ENCODE measurements around the gene DDT.
"Not testable (repeated sequence)": the region's sequence is repeated elsewhere in the genome, so short reads cannot be mapped to it uniquely, and the experiment has no call there.

Gene DDT

DNA sequence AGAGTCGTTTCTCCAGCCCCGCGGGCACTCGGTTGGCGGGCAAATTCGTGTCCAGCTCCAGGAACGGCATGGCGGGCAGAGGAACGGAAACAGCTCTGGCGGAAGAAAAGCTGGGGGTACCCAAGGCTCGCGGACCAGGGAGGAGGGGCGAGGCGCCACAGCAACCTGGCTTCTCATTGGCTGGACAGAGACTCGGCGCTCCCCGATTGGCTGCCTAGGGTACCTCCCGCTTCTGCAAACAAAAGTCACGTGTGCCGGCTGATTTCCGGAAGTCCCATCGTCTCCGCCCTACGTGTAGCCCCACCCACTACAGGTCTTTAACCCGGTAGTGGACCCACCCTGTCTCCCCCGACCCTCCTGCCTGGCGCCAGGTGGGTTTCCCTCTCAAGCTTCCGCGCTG is at the start of gene DDT:
Gene DDT (minus strand): TSS at position 97 of the 400 bp plus-strand sequence. CDS start 27 bp downstream, at position 70.
- not testable (repeated sequence) for DNase-seq (ENCODE audit: low read depth in 2 of 2)

DNA sequence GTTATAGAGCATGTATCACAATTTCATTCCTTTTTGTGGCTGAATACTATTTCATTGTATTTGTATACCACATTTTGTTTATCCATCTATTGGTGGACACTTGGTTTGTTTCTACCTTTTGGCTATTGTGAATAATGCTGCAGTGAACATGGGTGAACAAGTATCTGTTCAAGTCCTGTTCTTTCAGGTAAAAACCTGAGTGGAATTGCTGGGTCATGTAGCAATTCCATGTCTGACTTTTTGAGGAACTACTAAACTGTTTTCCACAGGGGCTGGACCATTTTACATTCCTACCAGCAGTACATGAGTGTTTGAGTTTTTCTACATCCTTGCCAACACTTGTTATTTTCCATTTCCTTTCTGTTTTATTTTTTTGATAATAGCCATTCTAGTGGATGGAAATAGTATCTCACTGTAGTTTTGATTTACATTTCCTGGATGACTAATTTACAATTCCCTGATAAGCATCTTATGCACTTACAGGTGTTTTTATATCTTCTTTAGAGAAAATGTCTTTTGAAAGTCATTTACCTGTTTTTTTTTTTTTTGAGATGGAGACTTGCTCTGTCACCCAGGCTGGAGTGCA is 49.1 kb upstream of the DDT start:
- no peak for DNase-seq (ENCODE audit: low read depth in 2 of 2)

DNA sequence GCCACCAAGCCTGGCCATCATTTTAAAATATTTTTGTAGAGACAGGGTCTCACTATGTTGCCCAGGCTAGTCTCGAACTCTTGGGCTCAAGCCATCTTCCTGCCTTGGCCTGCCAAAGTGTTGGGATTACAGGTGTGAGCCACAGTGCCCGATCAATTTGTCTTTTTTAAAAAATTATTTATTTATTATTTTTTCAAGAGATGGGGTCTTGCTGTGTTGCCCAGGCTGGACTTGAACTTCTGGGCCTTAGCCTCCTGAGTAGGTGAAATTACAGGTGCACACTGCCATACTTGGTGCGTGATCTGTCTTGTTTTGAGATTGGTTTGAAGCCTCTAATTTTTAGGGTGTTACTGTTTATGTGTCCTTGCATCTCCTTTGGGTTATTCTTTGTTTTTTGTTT is 47.1 kb upstream of the DDT start:
- DNase-seq (ENCODE audit: low read depth in 2 of 2), result no peak

GRCh38 chr22:24016156-24016555 is 41.9 kb upstream of the DDT start:
- DNase-seq (ENCODE audit: low read depth in 2 of 2), result no peak

- no peak for DNase-seq (ENCODE audit: low read depth in 2 of 2)
Measured at GRCh38 chr22:24011735-24012068, 37.5 kb upstream of the DDT start.

DNA sequence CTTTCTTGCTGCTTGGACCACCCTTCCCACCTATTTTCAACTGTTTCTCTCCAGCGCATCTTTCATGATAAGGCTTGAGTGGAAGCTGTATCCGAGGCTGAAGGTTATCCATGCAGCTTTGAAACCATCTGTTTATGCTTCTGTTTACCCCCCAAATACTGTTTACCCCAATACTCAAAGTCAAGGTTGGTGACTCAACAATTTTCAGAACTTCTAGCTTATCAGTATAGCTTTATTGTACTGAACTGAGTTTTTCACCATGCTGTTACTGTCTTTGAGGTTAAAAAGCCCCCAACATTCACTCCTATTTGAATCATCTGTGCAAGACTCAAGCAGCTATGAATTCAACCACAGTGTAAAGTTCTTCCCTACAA is 35.8 kb upstream of the DDT start:
- no peak for DNase-seq (ENCODE audit: low read depth in 2 of 2)

DNA sequence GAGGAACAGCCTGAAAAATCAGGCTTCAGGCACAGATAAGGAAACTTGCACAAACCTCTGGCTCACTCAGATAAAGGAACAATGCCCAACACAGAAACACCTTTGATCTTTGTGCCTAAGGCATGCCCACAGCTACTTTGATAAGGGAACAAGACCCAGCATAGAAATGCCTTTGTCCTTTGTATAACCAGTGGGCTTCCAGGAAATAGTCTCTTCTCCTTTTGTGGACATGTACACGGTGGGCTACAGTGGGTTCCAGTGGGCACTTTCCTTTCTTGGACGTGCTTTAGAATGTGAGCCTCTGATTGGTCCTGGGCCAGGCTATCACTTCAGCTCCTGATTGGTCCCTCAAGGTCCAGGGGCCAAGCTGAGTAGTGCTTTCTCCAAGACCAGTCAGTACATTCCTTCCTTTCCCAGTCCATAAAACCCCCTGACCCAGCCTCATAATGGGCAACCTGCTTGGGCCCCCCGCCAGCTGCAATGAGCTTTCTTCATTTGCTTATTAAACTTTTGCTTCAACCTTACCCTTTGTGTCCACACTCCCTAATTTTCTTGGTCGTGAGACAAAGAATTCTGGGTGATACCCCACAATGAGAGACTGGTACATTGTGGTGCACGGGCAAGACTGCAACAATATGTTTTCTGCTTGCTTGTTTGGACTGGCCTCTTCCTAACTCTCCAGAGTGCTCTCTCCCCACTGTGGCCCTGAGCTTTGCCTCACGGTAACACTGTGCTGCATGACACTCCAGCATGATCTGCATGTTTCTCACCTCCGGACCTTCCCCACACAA is 35.2 kb upstream of the DDT start:
- DNase-seq (ENCODE audit: low read depth in 2 of 2), result no peak

DNA sequence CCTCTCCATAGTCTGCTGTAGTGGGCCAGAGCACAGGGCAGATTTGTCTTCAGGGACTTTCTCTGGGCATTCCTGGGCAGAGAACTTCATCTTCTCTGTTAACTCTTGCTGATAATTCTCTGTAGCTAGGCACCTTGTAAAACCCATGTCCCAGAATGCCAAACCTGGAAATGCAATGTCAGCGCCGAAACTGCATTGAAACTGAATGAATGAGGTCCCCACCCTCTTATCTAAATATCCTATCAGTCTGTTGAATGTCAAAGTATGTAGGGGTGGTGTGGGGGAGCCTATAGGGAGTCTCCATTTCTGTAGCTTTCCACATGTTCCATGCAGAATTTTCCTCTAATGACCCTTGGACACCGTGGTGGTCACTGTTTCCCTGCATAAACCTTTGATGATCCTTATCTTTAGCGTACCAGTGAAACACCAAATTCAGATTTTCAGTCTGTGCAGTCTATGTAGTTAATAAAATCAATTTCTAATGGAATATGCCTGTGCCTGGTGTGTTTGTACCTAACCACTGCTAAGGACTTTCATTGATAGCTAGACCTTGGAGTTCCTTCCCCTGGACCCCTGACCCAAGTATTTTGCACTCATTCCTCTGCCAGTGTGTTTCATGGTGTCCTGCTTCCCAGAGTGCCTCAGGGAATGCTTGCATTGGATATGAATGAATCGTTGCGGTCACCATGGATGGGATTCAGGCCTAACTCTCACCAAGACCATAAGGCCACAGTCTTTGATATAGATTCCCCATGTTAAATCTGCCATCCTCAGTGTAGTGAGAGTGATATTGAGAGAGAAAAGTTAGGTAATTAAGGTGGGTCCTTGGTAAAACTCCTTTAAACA is 34.4 kb upstream of the DDT start:
- DNase-seq (ENCODE audit: low read depth in 2 of 2), result no peak

DNA sequence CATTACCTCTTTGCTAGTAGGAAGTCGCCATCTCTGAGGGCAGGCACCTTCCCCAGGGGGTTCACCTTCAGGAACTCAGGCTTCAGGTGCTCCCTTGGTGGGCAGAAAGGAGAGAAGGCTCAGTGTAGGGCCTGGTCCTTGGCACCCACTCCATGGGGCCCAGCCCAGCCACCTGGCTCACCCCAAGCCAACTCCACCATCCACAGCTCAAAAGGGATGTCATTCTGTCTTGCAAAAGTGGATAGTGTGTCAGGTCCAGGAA is 33.7 kb upstream of the DDT start:
- no peak for DNase-seq (ENCODE audit: low read depth in 2 of 2)

GRCh38 chr22:24007253-24008021 is 33.2 kb upstream of the DDT start:
- DNase-seq (ENCODE audit: low read depth in 2 of 2), result no peak

- DNase-seq (ENCODE audit: low read depth in 2 of 2), result no peak
Measured at GRCh38 chr22:24006914-24007214, 32.6 kb upstream of the DDT start.

DNA sequence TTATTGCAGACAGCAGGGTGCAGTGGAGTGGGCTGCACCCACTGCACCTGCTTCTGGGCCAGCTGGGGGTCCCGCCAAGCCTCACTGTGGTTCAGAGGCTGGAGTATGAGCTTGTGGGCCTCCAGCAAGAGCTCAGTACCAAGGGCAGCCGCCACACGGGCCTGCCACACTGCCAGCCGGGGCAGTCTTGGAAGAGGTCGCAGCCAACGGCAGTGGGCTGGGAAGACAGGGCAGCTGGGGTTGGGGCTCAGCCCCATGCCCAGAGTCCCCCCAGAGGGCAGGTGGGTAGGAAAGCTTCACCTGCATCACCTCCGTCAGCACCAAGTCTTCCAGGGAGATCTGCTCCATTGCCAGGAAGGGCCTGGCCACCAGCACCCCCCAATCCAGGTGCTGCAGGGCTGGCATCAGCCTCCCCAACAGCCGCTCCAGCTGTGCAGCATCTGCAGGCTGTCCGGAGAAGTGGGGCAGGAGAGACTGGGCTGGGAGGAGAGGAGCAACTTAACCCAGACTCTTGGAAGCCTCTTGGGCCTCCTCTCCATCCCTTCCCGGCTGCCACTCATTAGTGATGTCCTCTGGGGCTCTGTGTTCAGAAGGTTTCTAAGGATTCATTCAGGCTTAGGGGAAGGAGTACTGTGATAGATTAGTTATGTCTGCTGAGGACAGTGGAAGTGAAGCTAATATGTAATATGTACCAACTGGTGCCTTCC is 32.1 kb upstream of the DDT start:
- no peak for DNase-seq (ENCODE audit: low read depth in 2 of 2)

DNA sequence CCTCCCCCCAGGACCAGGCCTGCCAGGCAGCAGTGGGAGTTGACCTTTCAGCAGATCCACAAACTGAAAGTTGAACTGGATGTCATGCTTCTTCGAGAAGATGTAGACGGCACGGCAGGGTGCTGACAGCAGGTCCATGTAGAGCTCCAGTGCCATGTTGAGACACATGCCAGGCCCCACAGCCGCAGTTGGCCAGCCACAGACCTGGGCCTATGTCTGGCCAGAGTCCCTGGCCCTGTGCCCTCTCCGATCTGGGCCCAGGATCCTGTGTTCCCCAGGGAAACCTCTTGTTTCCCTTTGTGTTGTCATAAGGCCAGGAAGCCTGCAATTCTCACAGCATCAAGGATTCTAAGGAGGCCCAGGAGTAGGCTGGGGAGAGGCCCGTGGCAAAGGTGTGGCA is 31.0 kb upstream of the DDT start, which contains the start of gene GSTT4:
Gene GSTT4 (minus strand): TSS at position 253 of the 400 bp plus-strand sequence. CDS start 97 bp downstream, at position 156.
- no peak for DNase-seq (ENCODE audit: low read depth in 2 of 2)

GRCh38 chr22:24003887-24004286 is 29.6 kb upstream of the DDT start:
- no peak for DNase-seq (ENCODE audit: low read depth in 2 of 2)

- no peak for DNase-seq (ENCODE audit: low read depth in 2 of 2)
Measured at GRCh38 chr22:24002851-24003250, 28.6 kb upstream of the DDT start.

GRCh38 chr22:24002272-24002671 is 28.0 kb upstream of the DDT start:
- DNase-seq (ENCODE audit: low read depth in 2 of 2), result no peak

DNA sequence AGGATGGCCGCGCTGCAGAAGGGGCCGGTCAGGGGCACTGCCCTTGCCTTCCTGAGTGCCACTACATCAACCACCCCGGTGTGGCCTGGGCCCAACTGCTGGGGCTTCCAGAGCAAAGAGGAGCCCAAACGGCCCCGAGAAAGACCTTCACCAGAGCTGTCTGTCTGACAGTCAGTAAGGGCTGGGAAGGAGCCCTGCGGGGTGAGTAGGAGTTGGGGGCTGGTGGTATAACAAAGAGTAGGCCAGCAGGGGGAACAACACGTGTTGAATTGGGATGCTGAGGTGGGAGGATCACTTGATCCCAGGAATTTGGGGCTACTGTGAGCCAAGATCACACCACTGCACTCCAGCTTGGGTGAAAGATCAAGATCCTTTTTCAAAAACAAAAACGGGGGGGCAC is 27.1 kb upstream of the DDT start:
- no peak for DNase-seq (ENCODE audit: low read depth in 2 of 2)

DNA sequence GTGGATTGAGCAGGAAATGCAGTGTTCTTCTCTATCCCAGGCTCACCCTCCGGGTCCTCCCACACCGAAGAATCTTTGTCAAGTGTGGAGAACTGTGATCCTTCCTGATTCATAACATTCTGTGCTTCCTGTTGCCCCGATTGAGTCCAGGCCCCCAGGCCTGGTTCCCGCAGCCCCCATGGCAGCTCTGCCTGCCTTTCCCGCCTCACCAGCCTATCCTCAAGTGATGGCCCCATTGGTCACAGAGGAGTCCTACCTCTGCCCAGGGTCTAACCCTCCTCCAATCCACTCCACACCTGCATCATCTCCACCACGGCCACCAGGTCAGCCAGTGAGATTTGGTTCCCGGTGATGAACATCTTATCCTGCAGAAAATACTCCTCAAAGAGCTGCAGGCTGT is 25.5 kb upstream of the DDT start:
- not testable (repeated sequence) for DNase-seq (ENCODE audit: low read depth in 2 of 2)

GRCh38 chr22:23997092-23997491 is 22.9 kb upstream of the DDT start:
- no peak for DNase-seq (ENCODE audit: low read depth in 2 of 2)

GRCh38 chr22:23993581-23994177 is 19.4 kb upstream of the DDT start:
- not testable (repeated sequence) for DNase-seq (ENCODE audit: low read depth in 2 of 2)

DNA sequence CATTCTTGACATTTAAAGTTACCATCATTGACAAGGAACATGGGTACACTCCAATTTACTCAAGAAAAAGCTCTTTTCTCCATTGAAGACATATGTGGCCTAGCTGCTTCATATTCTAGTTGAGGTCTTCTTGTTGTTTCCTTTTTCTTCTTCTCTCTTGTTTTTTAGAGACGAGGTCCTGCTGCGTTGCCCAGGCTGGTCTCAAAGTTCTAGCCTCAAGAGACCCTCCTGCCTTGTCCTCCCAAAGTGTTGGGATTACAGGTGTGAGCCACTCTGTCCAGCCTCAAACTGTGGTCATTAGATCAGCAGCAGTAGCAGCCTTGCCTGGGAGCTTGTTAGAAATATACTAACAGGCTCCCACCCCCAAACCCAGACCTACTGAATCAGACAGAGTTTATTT is 18.8 kb upstream of the DDT start:
- DNase-seq (ENCODE audit: low read depth in 2 of 2), result not testable (repeated sequence)
